Thyroid gland (tissue), 4 donors: ENCODE results near the gene KLF6.

Source experiments
- CTCF ChIP-seq, 6 experiments: fragments of 200-600 bp in 3 of 6; fragments of 450-650 bp in 3 of 6; sonication (generic) in 3 of 6; IDR thresholded peaks; one replicate each; pipeline ENCODE4 v1.5.1; 2016 to 2019; ENCODE audit warnings: antibody characterized with exemption in 6 of 6, mild to moderate bottlenecking in 2 of 6, inconsistent platforms in 1 of 6, moderate library complexity in 1 of 6
- POLR2A ChIP-seq, 2 donors: fragments of 450-650 bp; IDR thresholded peaks; one replicate each; pipeline ENCODE4 v1.6.1; 2017; ENCODE audit warnings: antibody characterized with exemption in 2 of 2, mild to moderate bottlenecking in 2 of 2, moderate library complexity in 1 of 2

- no peak for TF ChIP-seq CTCF (IDR thresholded peaks at IDR 0.05)
- no peak for TF ChIP-seq POLR2A (IDR thresholded peaks at IDR 0.05)
Measured at GRCh38 chr10:3797750-3798149, 12.7 kb upstream of the KLF6 start.
